HFF-Myc (cell line): ENCODE measurements around the gene STRA6.

ENCODE experiments used
- DNase-seq: peaks from one replicate; pipeline ENCODE4 v3.0.0-alpha.2; 2011; ENCODE audit warnings: low read depth; ENCODE audit errors: extremely low read depth
- H3K4me3 ChIP-seq: replicated peaks from 2 replicates; pipeline ENCODE4 v1.5.1; 2011; ENCODE audit warnings: low read depth, mild to moderate bottlenecking, control low read depth, low read length
- TF ChIP-seq, protein P1 (sequence below): IDR thresholded peaks from 2 replicates; pipeline ENCODE4 v1.5.1; 2012; ENCODE audit warnings: mild to moderate bottlenecking, low read depth, low read length, control low read depth; ENCODE audit errors: missing control alignments

The STRA6 gene

DNA sequence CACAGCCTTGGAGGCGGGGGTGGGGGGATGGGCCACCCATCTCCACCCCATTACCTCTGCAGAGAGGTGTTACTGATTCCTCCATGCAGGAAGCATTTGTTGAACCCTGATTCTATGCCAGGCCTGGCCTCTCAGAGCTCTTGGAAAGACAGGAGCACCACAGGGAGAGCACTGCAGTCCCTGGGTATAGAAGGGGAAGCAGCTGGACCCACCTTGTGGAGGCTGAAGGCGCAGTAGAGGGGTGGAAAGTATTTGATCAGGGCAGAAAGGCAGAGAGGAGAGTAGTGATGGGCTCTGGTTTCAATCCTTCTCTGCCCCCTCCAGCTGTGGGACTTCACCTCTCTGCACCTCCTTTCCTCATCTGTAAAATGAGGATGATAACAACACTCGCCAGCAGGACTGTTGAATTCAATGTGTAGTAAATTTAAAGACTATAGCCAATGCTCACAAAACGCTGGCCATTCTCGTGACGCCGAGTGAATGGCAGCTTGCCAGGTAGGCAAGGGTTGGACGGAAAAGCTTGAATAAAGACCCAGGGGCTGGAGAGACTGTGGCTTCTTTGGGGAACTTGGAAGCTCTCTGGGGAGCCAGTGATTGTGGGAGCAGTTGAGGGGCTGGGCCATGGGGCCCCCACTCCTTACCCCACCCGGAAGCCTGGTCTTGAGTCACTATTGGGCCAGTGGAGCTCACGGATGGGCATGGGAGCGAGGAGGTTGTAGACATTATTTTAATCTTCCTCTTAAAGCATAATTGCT lies 25.6 kb upstream of the STRA6 start:
- TF ChIP-seq, protein P1, sequence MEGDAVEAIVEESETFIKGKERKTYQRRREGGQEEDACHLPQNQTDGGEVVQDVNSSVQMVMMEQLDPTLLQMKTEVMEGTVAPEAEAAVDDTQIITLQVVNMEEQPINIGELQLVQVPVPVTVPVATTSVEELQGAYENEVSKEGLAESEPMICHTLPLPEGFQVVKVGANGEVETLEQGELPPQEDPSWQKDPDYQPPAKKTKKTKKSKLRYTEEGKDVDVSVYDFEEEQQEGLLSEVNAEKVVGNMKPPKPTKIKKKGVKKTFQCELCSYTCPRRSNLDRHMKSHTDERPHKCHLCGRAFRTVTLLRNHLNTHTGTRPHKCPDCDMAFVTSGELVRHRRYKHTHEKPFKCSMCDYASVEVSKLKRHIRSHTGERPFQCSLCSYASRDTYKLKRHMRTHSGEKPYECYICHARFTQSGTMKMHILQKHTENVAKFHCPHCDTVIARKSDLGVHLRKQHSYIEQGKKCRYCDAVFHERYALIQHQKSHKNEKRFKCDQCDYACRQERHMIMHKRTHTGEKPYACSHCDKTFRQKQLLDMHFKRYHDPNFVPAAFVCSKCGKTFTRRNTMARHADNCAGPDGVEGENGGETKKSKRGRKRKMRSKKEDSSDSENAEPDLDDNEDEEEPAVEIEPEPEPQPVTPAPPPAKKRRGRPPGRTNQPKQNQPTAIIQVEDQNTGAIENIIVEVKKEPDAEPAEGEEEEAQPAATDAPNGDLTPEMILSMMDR: no peak
- no peak overlapping the region for H3K4me3 ChIP-seq
- no peak for DNase-seq

DNA sequence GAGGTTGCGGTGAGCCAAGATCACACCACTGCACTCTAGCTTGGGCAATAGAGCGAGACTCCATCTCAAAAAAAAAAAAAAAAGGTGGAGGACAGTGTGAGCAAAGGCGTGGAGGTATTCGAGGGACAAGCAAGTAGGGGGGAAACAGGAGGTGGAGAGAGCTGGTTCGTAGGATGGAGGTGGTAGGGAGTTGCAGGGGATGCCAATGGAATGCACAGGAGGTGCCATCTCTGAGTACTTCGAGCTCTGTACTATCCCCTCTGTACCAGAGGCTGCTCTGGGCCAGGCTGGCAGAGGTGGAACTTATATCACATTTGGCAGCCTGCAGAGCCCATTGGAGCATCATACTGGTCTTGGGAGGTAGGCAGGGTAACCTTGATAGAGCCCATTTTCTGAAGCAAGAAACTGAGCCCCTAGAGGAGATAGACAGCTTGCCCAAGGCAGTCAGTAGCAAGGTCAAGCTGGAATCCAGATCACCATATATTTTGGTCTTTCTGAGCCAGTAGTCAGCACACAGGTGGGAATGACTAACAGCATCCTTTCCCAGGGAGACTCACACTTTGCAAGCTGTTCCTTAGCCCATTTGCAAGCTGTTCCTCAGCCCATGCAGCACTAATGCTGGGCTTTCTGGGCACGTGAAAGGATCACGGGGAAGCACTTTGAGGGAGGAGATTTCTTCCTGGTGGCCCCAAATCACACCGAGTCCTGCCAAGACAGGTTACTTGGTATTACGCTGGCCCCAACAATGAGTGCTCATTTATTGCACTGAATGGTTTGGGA lies 24.4 kb upstream of the STRA6 start:
- H3K4me3 ChIP-seq: no peak overlapping the region
- TF ChIP-seq, protein P1: no peak
- no peak for DNase-seq

- TF ChIP-seq, protein P1: no peak
- H3K4me3 ChIP-seq: no peak overlapping the region
- DNase-seq: no peak
Measured at GRCh38 chr15:74225928-74226327, 23.3 kb upstream of the STRA6 start.

DNA sequence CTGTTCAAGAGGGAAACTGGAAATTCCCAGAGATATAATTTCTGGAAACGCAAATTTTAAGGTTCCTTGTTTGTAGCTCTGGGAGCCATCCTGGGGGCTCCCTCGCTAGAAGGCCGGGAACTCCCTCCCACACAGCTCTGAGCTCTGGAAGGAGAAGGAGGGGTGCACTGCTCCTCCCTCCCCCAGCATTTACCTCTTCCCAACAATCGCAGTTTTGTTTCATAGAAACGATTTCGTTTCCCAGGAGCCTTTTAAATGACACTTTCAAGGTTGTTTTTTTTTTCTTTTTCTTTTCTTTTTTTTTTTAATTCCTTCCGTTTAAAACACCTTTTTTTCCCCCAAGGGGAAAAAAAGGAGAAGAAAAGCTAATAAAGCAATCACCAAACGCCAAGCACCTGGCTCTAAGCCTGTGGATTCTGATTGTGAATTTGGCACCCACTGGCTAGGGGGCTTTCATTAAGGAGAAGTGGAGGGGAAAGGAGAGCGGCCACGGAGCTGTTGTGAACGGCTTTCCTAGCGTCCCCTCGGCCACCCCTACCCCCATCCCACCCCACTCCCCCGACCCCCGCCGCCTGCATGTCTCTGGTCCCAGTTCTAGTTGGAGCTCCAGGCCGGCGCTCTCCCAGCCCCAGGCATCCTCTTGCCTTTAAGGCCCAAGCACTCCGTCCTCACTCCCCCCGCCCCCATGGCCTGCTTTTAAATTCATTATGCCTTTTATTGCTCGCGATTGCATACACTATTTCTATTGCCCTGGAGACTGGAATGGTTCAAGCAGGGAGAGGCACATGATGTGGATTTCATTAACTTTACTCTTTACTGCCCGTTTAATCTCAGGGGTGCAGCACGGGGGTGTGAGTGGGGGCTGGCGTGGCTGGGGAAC lies 19.9 kb upstream of the STRA6 start:
- H3K4me3 ChIP-seq: no peak overlapping the region
- TF ChIP-seq, protein P1: no peak
- DNase-seq: no peak

DNA sequence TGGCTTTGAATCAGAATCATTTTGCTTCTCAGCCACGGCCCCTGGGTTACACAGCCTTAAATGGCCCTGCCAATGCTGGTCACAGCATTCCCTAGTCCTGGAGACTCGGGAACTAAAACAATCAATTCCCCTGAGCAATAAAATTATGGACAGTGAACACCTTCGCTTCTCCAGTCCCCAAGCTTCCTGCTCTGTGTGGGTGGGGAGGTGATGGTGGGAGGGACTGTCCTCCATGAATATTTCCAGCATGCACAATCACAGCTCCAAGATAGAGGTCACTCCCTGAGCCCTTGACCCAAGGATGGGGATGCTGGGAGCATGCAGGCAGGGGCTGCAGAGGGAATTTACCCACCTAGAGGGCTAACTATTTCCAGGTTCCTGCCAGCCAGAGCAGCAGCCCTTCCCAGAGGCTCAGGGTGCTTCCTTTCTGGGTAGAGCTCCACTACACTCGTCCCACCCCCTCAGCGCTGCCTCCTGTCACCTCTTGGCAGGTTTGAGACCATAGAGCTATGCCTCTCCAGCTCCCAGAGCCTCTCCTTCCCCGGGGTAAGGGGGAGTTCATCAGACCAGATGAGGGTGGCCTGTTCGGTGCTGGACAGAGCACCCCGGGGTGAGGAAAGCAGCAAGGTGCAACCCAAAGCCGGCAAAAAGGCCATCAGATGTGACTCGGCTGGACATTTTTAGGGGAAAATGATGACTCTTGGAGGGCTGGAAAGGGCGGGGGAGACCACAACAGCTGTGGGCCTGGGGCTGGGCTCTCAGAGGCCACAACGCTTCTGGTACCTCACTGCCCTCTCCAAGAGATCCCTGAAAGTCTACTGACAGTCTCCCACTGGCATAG lies 19.0 kb upstream of the STRA6 start:
- H3K4me3 ChIP-seq: no peak overlapping the region
- TF ChIP-seq, protein P1: no peak
- no peak for DNase-seq

GRCh38 chr15:74220475-74221248 lies 18.1 kb upstream of the STRA6 start:
- DNase-seq: no peak
- H3K4me3 ChIP-seq: no peak overlapping the region
- TF ChIP-seq, protein P1: no peak
